ENCODE measurements around the gene VIM.
"Not testable (repeated sequence)": the region's sequence is repeated elsewhere in the genome, so short reads cannot be mapped to it uniquely, and the experiment has no call there.

VIM gene

DNA sequence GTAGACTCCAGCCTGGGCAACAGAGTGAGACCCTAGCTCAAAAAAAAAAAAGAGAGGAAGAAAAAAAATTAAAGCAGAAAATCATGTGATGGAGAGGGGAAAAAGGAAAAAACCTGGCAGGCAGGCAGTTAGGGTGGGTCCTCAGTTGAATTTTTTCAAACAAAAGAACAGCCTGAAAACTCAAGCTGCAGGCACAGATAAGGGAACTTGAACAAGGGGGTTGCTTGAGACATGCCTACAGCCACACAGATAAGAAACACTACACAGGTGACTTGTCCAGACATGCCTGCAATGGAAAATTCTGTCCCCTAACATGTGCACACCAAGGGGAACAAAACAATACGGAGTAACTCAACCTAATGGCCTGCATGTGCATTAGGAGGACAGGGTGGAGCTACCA is 19.2 kb downstream of the VIM start:
- no peak overlapping the region for H3K4me3 ChIP-seq (ENCODE audit: control insufficient read depth, low read depth, low read length)
- TF ChIP-seq, protein P1, sequence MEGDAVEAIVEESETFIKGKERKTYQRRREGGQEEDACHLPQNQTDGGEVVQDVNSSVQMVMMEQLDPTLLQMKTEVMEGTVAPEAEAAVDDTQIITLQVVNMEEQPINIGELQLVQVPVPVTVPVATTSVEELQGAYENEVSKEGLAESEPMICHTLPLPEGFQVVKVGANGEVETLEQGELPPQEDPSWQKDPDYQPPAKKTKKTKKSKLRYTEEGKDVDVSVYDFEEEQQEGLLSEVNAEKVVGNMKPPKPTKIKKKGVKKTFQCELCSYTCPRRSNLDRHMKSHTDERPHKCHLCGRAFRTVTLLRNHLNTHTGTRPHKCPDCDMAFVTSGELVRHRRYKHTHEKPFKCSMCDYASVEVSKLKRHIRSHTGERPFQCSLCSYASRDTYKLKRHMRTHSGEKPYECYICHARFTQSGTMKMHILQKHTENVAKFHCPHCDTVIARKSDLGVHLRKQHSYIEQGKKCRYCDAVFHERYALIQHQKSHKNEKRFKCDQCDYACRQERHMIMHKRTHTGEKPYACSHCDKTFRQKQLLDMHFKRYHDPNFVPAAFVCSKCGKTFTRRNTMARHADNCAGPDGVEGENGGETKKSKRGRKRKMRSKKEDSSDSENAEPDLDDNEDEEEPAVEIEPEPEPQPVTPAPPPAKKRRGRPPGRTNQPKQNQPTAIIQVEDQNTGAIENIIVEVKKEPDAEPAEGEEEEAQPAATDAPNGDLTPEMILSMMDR (conservative IDR thresholded peaks at IDR 0.05; ENCODE audit: control insufficient read depth, insufficient read depth, low read depth, low read length) = no peak

DNA sequence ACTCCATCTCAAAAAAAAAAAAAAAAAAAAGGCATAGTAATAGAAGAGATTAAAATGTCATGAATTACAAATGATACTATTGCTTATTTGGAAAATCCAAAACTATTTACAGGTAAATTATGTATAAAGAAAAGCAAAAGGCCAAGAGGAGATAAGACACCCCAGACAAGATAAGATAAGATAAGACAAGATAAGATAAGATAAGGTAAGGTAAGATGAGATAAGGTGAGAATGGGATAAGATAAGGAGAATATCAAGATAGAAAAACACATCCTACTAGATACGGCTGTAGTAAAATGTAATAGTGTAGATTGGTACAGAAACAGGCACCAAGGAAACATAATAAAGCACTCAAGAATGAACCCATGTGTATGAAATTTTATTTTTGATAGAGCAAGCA is 20.9 kb downstream of the VIM start:
- no peak overlapping the region for H3K4me3 ChIP-seq (ENCODE audit: control insufficient read depth, low read depth, low read length)
- TF ChIP-seq, protein P1 (conservative IDR thresholded peaks at IDR 0.05; ENCODE audit: control insufficient read depth, insufficient read depth, low read depth, low read length) = no peak
- DNase-seq (ENCODE audit: low read depth) = no peak

More for the DNA sequence above, 19.2 kb downstream of the VIM start:
- no peak for DNase-seq (ENCODE audit: low read depth)

DNA sequence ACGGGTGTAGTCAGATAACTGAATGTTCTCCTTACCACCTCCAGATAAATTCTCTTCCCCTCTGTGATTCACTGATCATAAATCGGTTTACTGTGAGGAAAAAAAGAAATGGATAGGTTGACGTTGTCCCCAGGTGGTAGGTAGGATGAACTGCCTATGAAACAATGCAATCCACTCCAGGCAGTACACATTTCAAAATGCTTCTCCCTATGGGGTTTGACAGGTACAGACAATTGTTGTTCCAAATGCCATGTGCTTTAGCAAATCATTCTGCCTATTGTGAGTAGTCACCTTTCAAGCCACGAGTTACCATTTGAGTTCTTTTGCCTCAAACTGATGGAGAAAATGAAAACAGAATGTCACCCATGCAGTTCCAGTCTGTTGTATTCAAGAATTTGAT is 21.8 kb downstream of the VIM start:
- peak; percentile 57 for DNase-seq (ENCODE audit: low read depth)
- TF ChIP-seq, protein P1 (conservative IDR thresholded peaks at IDR 0.05; ENCODE audit: control insufficient read depth, insufficient read depth, low read depth, low read length) = peak; percentile 59

DNA sequence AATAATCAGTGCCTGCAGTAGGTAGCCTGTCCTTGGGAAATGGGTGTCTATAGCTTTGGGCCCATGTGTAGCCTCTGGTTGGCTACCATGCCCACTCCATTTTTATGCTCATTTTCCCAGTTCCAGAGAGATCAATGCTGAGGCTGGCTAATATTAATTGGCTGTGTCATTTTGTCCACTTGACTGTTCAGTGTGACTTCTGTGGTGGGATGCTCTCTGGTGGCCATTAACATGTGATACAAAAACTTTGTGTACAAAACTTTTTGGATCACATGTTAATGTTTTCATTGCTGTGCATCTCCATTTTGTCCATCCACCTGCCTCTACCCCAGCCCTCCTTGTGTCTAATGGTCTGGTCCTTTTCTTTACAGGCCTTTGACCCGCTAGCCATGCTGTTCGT is 22.7 kb downstream of the VIM start:
- DNase-seq (ENCODE audit: low read depth) = peak; percentile 22
- TF ChIP-seq, protein P1 (conservative IDR thresholded peaks at IDR 0.05; ENCODE audit: control insufficient read depth, insufficient read depth, low read depth, low read length) = no peak
- no peak overlapping the region for H3K4me3 ChIP-seq (ENCODE audit: control insufficient read depth, low read depth, low read length)

More for the DNA sequence above, 21.8 kb downstream of the VIM start:
- H3K4me3 ChIP-seq (ENCODE audit: control insufficient read depth, low read depth, low read length) = no peak overlapping the region

DNA sequence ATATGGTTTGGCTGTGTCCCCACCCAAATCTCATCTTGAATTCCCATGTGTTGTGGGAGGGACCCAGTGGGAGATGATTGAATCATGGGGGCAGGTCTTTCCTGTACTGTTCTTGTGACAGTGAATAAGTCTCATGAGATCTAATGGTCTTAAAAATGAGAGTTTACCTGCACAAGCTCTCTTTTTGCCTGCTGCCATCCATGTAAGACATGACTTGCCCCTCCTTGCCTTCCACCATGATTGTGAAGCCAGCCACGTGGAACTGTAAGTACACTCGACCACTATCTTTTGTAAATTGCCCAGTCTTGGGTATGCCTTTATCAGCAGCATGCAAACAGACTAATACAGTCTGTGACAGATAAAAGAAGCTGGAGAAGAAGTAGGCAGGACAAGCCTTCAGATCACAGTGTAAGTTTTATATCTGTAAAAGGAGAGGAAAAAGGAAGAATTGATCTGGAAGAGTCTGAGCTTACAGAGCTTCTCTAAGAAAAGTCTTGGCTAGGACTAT is 26.6 kb downstream of the VIM start:
- not testable (repeated sequence) for DNase-seq (ENCODE audit: low read depth); H3K4me3 ChIP-seq (ENCODE audit: control insufficient read depth, low read depth, low read length)

DNA sequence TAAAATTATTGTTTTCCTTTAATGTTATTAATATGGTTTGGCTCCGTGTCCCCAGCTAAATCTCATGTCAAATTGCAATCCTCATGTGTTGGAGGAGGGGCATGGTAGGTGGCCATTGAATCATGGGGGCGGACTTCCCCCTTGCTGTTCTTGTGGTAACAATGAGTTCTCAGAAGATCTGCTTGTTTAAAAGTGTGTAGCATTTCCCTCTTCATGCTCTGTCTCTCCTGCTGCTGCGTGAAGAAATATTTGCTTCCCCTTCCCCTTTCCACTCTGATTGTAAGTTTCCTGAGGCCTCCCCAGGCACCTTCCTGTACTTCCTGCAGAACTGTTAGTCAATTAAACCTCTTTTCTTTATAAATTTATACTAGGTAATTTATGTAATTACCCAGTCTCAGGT is 27.5 kb downstream of the VIM start:
- TF ChIP-seq, protein P1 (conservative IDR thresholded peaks at IDR 0.05; ENCODE audit: control insufficient read depth, insufficient read depth, low read depth, low read length) = no peak
- DNase-seq (ENCODE audit: low read depth) = no peak
- H3K4me3 ChIP-seq (ENCODE audit: control insufficient read depth, low read depth, low read length) = no peak overlapping the region

DNA sequence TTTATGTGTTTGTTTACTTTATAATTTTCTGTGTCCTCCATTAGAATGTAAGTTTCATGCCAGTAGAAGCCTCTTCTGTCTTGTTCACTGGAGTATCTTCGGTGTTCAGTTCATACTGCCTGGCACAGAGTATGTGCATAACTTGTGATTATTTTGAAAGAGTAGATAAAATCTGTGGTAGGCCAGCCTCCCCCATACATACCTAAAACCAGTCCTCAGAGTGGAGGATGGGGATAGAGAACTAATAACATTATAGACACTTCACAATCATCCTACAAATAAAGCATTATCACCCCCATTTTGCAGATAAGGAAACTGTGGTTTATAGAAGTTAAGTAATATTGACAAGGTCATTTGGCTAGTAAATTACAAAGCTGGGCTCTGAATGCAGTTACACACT is 28.0 kb downstream of the VIM start:
- H3K4me3 ChIP-seq (ENCODE audit: control insufficient read depth, low read depth, low read length) = no peak overlapping the region
- DNase-seq (ENCODE audit: low read depth) = no peak
- TF ChIP-seq, protein P1 (conservative IDR thresholded peaks at IDR 0.05; ENCODE audit: control insufficient read depth, insufficient read depth, low read depth, low read length) = no peak

All from fibroblast of mammary gland (primary cell).